Transverse colon (tissue), 4 donors: ENCODE results near the gene SLPI. TPM values are rescaled to one million over a fixed set of nuclear protein-coding genes. Genes with fewer than 3 reads are reported as not detected.

Source experiments
- DNase-seq: peaks from one replicate; pipeline ENCODE4 v3.0.0-alpha.2; 2019
- H3K27ac ChIP-seq, 4 donors: fragments of 200-600 bp; sonication (generic); 2 replicates each; pipeline ENCODE4 v1.5.1; 2016 to 2018; ENCODE audit warnings: inconsistent platforms in 4 of 4
- H3K27me3 ChIP-seq: fragments of 200-600 bp; sonication (generic); 2 replicates; pipeline ENCODE4 v1.5.1; 2017; ENCODE audit warnings: inconsistent platforms
- H3K36me3 ChIP-seq, 4 donors: fragments of 200-600 bp; sonication (generic); 2 replicates each; pipeline ENCODE4 v1.5.1; 2017 to 2019; ENCODE audit warnings: inconsistent platforms in 4 of 4
- H3K4me1 ChIP-seq, 4 donors: fragments of 200-600 bp; sonication (generic); 2 replicates each; pipeline ENCODE4 v1.5.1; 2017 to 2020; ENCODE audit warnings: inconsistent platforms in 4 of 4
- H3K4me3 ChIP-seq, 4 donors: fragments of 200-600 bp; sonication (generic); 1 replicate in 1 of 4; 2 replicates in 3 of 4; pipeline versions ENCODE4 v1.5.1 to v1.6.1; 2017 to 2019; ENCODE audit warnings: inconsistent platforms in 4 of 4
- H3K9me3 ChIP-seq, 2 donors: fragments of 200-600 bp; sonication (generic); 2 replicates each; pipeline ENCODE4 v1.5.1; 2017 to 2019; ENCODE audit warnings: inconsistent platforms in 2 of 2
- EP300 ChIP-seq: sonication (generic); formaldehyde crosslinking; IDR thresholded peaks from one replicate; pipeline ENCODE4 v1.6.1; 2017; ENCODE audit warnings: antibody characterized with exemption, low read depth
- POLR2A ChIP-seq: fragments of 450-650 bp; IDR thresholded peaks from one replicate; pipeline ENCODE4 v1.6.1; 2016; ENCODE audit warnings: antibody characterized with exemption, mild to moderate bottlenecking, moderate library complexity
- POLR2AphosphoS5 ChIP-seq, 3 donors: sonication (generic); formaldehyde crosslinking; IDR thresholded peaks; one replicate each; pipeline ENCODE4 v1.6.1; 2016; ENCODE audit warnings: antibody characterized with exemption in 3 of 3
- WGBS, 2 donors: methylation state at CpG; one replicate each; pipeline ENCODE4 v1.1.5; 2018; ENCODE audit warnings: low coverage in 1 of 2; 5-methylcytosine and 5-hydroxymethylcytosine counted together
- in situ Hi-C, 4 donors: fragments of 200-750 bp; cut with MboI; loops; one replicate each; pipeline versions ENCODE4 v1.15.0 to v1.15.1; 2017; ENCODE audit warnings: low sequenced_read_pairs in 3 of 4, low pct_ligation_motif_present in 1 of 4, low pct_unique_long_range_greater_than_20kb in 1 of 4
- intact Hi-C: fragments of 100-400 bp; cut with DNase I; formaldehyde crosslinking; loops from one replicate; pipeline ENCODE4 v1.15.1; 2023; ENCODE audit warnings: low total_unique reads
- total RNA-seq, 4 donors: library from RNA; depleted of rRNA; stranded (reverse); fragments of >200 nt; gene quantifications; one replicate each; pipeline ENCODE4 v1.1.0, GENCODE V29; 2016
- TF ChIP-seq, protein P1 (sequence below), 5 experiments: fragments of 200-600 bp in 3 of 5; fragments of 450-650 bp in 2 of 5; sonication (generic) in 3 of 5; IDR thresholded peaks; 1 replicate in 2 of 5; 2 replicates in 3 of 5; pipeline ENCODE4 v1.5.1; 2016 to 2017; ENCODE audit warnings: antibody characterized with exemption in 5 of 5, inconsistent platforms in 3 of 5, mild to moderate bottlenecking in 2 of 5, moderate library complexity in 1 of 5

Gene SLPI
- total RNA-seq, 4 donors from 2014 or later = 16.1 to 90.3 (median 48.2) TPM

- H3K9me3 ChIP-seq = no peaks in the 10 kb centered on the region
- H3K27ac ChIP-seq = no peak overlapping the region
- in situ Hi-C loops = no loop called here
- no peak for TF ChIP-seq POLR2AphosphoS5 (IDR thresholded peaks at IDR 0.05)
- TF ChIP-seq EP300 = no peak
- TF ChIP-seq, protein P1, sequence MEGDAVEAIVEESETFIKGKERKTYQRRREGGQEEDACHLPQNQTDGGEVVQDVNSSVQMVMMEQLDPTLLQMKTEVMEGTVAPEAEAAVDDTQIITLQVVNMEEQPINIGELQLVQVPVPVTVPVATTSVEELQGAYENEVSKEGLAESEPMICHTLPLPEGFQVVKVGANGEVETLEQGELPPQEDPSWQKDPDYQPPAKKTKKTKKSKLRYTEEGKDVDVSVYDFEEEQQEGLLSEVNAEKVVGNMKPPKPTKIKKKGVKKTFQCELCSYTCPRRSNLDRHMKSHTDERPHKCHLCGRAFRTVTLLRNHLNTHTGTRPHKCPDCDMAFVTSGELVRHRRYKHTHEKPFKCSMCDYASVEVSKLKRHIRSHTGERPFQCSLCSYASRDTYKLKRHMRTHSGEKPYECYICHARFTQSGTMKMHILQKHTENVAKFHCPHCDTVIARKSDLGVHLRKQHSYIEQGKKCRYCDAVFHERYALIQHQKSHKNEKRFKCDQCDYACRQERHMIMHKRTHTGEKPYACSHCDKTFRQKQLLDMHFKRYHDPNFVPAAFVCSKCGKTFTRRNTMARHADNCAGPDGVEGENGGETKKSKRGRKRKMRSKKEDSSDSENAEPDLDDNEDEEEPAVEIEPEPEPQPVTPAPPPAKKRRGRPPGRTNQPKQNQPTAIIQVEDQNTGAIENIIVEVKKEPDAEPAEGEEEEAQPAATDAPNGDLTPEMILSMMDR (IDR thresholded peaks at IDR 0.05) = no peak
- TF ChIP-seq POLR2A = no peak
- H3K27me3 ChIP-seq = peaks cover 26% of the 10 kb centered on the region
- no peaks in the 10 kb centered on the region for H3K4me1 ChIP-seq
- WGBS, 2 donors = 77 to 80% methylated on average over 1 to 4 of the region's 4 CpGs
- H3K4me3 ChIP-seq = no peak overlapping the region
- no peak for DNase-seq
- H3K36me3 ChIP-seq = no peaks in the 10 kb centered on the region
- intact Hi-C loops = no loop called here
These were observed 15.4 kb upstream of the SLPI start for GRCh38 chr20:45269754-45270270.

GRCh38 chr20:45269056-45269455 is 14.7 kb upstream of the SLPI start:
- H3K36me3 ChIP-seq = no peaks in the 10 kb centered on the region
- H3K9me3 ChIP-seq = no peaks in the 10 kb centered on the region
- peaks cover 21% of the 10 kb centered on the region for H3K27me3 ChIP-seq
- no peak for DNase-seq
- H3K4me3 ChIP-seq = no peak overlapping the region
- TF ChIP-seq POLR2A = no peak
- no peak for TF ChIP-seq EP300
- no peak for TF ChIP-seq POLR2AphosphoS5 (IDR thresholded peaks at IDR 0.05)
- TF ChIP-seq, protein P1 (IDR thresholded peaks at IDR 0.05) = no peak
- no peak overlapping the region for H3K27ac ChIP-seq
- 74% methylated on average over 3 of the region's 3 CpGs; no CpG with 5 or more reads in 1 of the 2 donors for WGBS, 2 donors
- intact Hi-C loops = no loop called here
- in situ Hi-C loops = no loop called here
- H3K4me1 ChIP-seq = no peaks in the 10 kb centered on the region

- Histone ChIP-seq H3K4me3 (no peak overlapping the region), H3K9me3 (no peaks in the 10 kb centered on the region), H3K27ac (no peak overlapping the region), H3K36me3 (no peaks in the 10 kb centered on the region), H3K4me1 (no peaks in the 10 kb centered on the region), H3K27me3 (peaks cover 19% of the 10 kb centered on the region)
- in situ Hi-C loops (no loop called here), intact Hi-C loops (no loop called here)
- WGBS, 2 donors = 74 to 76% methylated on average over 3 of the region's 3 CpGs
- no peak for DNase-seq
- TF ChIP-seq EP300 = no peak
- no peak for TF ChIP-seq POLR2A
These were observed 14.2 kb upstream of the SLPI start for GRCh38 chr20:45268531-45268930.

- intact Hi-C loops = no loop called here
- in situ Hi-C loops = no loop called here
- no peak for DNase-seq
These were observed 12.6 kb upstream of the SLPI start for GRCh38 chr20:45266977-45267376.

More at GRCh38 chr20:45266977-45267376, 12.6 kb upstream of the SLPI start:
- Histone ChIP-seq H3K27ac (no peak overlapping the region), H3K4me1 (no peaks in the 10 kb centered on the region), H3K4me3 (no peak overlapping the region), H3K9me3 (no peaks in the 10 kb centered on the region), H3K27me3 (peaks cover 17% of the 10 kb centered on the region), H3K36me3 (no peaks in the 10 kb centered on the region)
- TF ChIP-seq POLR2AphosphoS5 (IDR thresholded peaks at IDR 0.05) = no peak
- TF ChIP-seq POLR2A = no peak
- no peak for TF ChIP-seq EP300
- TF ChIP-seq, protein P1 (IDR thresholded peaks at IDR 0.05) = no peak
